GM23338 (cell line): Measurements from ENCODE around the gene CD2.

Source experiments
- JUNB ChIP-seq: IDR thresholded peaks from one replicate; pipeline ENCODE4 v1.6.1; 2016; ENCODE audit warnings: antibody characterized with exemption; ENCODE audit not compliant: unreplicated experiment
- POLR2AphosphoS5 ChIP-seq: IDR thresholded peaks from 2 replicates; pipeline ENCODE4 v1.6.1; 2016; ENCODE audit warnings: antibody characterized with exemption, low read depth
- STAT1 ChIP-seq: IDR thresholded peaks from one replicate; pipeline ENCODE4 v1.6.1; 2016; ENCODE audit warnings: antibody characterized with exemption; ENCODE audit not compliant: unreplicated experiment
- TF ChIP-seq, protein P1 (sequence below), 2 experiments: fragments of 200-600 bp in 1 of 2; sonication (generic) in 1 of 2; conservative IDR thresholded peaks; 2 replicates each; pipeline versions ENCODE4 v1.5.1 to v1.6.1; 2016 to 2017; ENCODE audit warnings: antibody characterized with exemption in 2 of 2, low read depth in 2 of 2, mild to moderate bottlenecking in 2 of 2, moderate library complexity in 1 of 2

DNA sequence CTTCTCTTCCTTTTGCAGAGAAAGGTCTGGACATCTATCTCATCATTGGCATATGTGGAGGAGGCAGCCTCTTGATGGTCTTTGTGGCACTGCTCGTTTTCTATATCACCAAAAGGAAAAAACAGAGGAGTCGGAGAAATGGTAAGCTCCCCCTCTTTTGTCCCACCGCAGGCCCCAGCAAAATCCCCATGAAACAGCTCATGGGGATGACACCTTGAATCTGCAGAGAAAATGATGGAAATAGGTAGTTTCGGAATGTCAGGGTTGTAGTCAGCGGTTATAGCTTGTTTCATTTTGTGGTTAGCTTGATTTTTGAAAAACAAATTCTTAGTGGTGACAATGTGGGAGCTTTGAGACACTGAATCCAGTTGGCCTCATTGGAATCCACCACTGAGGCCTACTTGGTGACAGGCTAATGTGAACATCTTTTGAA is 10.3 kb downstream of the CD2 start:
- TF ChIP-seq, protein P1, sequence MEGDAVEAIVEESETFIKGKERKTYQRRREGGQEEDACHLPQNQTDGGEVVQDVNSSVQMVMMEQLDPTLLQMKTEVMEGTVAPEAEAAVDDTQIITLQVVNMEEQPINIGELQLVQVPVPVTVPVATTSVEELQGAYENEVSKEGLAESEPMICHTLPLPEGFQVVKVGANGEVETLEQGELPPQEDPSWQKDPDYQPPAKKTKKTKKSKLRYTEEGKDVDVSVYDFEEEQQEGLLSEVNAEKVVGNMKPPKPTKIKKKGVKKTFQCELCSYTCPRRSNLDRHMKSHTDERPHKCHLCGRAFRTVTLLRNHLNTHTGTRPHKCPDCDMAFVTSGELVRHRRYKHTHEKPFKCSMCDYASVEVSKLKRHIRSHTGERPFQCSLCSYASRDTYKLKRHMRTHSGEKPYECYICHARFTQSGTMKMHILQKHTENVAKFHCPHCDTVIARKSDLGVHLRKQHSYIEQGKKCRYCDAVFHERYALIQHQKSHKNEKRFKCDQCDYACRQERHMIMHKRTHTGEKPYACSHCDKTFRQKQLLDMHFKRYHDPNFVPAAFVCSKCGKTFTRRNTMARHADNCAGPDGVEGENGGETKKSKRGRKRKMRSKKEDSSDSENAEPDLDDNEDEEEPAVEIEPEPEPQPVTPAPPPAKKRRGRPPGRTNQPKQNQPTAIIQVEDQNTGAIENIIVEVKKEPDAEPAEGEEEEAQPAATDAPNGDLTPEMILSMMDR (conservative IDR thresholded peaks at IDR 0.05; ENCODE audit: low read depth in 2 of 2): no peak; a peak in 1 of 4 replicates
- TF ChIP-seq POLR2AphosphoS5 (no peak), STAT1 (no peak), JUNB (no peak)
